Ovary (tissue), 9 donors: ENCODE results near the gene ERC1. TPM values are rescaled to one million over a fixed set of nuclear protein-coding genes. Genes with fewer than 3 reads are reported as not detected.

Experiments used
- DNase-seq, 5 donors: peaks; one replicate each; pipeline ENCODE4 v3.0.0-alpha.2; 2019 to 2020
- H3K27ac ChIP-seq, 2 donors: fragments of 200-600 bp; one replicate each; pipeline versions ENCODE4 v1.5.1 to v1.8.0; 2019 to 2022
- H3K27me3 ChIP-seq: fragments of 200-600 bp; one replicate; pipeline ENCODE4 v1.8.0; 2022
- H3K36me3 ChIP-seq: fragments of 200-600 bp; sonication (generic); one replicate; pipeline ENCODE4 v1.5.1; 2019
- H3K4me1 ChIP-seq: one replicate; pipeline ENCODE4 v1.8.1; 2013; ENCODE audit warnings: mild to moderate bottlenecking, moderate library complexity; ENCODE audit not compliant: insufficient read depth
- H3K4me3 ChIP-seq: fragments of 200-600 bp; sonication (generic); one replicate; pipeline ENCODE4 v1.5.1; 2017
- H3K9me3 ChIP-seq, 2 donors: fragments of 200-600 bp in 1 of 2; sonication (generic) in 1 of 2; one replicate each; pipeline versions ENCODE4 v1.5.1 to v1.8.1; 2013 to 2019; ENCODE audit warnings: mild to moderate bottlenecking in 1 of 2, moderate library complexity in 1 of 2
- EP300 ChIP-seq: sonication (generic); formaldehyde crosslinking; IDR thresholded peaks from one replicate; pipeline ENCODE4 v1.6.1; 2017; ENCODE audit warnings: antibody characterized with exemption
- POLR2A ChIP-seq: fragments of 450-650 bp; IDR thresholded peaks from one replicate; pipeline ENCODE4 v1.6.1; 2017; ENCODE audit warnings: antibody characterized with exemption, mild to moderate bottlenecking, moderate library complexity
- WGBS, 3 donors: extraction: QIAGEN DNeasy Blood & Tissue Kit in 1 of 3; methylation state at CpG; one replicate each; pipeline versions ENCODE4 v1.1.5 to v1.1.7; 2013 to 2017; 5-methylcytosine and 5-hydroxymethylcytosine counted together
- intact Hi-C, 4 donors: fragments of 100-400 bp; cut with DNase I; formaldehyde crosslinking; loops; one replicate each; pipeline versions ENCODE4 v1.11.0 to v1.15.1; 2022 to 2023
- polyA plus RNA-seq, 2 donors: library from polyadenylated mRNA; stranded (reverse); fragments of 200-250 nt in 1 of 2; fragments of 350-450 nt in 1 of 2; fragmentation: Illumina TruSeq in 1 of 2; extraction: RNeasy Lipid Tissue Mini Kit (QIAGEN cat#74804) in 1 of 2; gene quantifications; one replicate each; pipeline ENCODE4 v1.2.3, GENCODE V29; 2013 to 2014
- total RNA-seq, 7 donors: library from RNA; depleted of rRNA in 2 of 7; stranded (reverse); fragments of >200 nt in 2 of 7; fragmentation: NEBNext Ultra II Directional in 3 of 7; extraction: Animal tissue kit (Norgen Biotek cat#: 25700) in 3 of 7; gene quantifications; one replicate each; pipeline versions ENCODE4 v1.1.0 to v1.2.4, GENCODE V29; 2016 to 2023
- TF ChIP-seq, protein P1 (sequence below), 3 donors: fragments of 450-650 bp in 2 of 3; fragments of 200-600 bp in 1 of 3; IDR thresholded peaks; one replicate each; pipeline versions ENCODE4 v1.5.1 to v1.8.0; 2016 to 2022; ENCODE audit warnings: antibody characterized with exemption in 3 of 3, mild to moderate bottlenecking in 1 of 3
- donor health status: DM: no; HTN: no; CAD: no; lungs with moderate emphysema.
- donor health status: DM: no; HTN: no; CAD: no.
- donor health status: Bipolar disorder and iron deficiency.
- donor health status: DM: yes; HTN: yes; CAD: no.
- donor health status: DM: no; HTN: no; CAD: no.
- donor health status: DM: yes; HTN: yes; CAD: no.

Gene ERC1
- total and polyA plus RNA-seq, 9 donors = 10.4 to 65.2 (median 51.6) TPM

DNA sequence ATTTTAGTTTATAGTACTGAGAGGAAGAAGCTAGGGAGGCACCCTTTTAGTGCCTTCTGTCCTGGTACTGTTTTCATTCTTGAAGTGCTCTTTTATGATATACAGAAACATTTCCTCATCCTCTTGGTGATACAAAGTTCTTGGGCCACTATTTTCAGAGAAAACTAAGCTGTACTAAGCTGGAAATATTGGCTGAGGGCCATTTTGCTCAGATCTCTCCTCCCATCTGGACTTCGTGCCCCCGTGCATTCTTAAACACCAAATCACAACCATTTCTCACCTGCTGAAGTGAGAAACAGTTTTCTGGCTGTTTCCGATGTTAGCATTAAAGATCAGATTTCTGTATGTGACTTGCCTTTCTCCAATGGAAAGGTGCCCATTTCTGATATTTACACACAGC lies 444.4 kb downstream of the ERC1 start:
- DNase-seq = no peak
- TF ChIP-seq POLR2A = no peak
- TF ChIP-seq, protein P1, sequence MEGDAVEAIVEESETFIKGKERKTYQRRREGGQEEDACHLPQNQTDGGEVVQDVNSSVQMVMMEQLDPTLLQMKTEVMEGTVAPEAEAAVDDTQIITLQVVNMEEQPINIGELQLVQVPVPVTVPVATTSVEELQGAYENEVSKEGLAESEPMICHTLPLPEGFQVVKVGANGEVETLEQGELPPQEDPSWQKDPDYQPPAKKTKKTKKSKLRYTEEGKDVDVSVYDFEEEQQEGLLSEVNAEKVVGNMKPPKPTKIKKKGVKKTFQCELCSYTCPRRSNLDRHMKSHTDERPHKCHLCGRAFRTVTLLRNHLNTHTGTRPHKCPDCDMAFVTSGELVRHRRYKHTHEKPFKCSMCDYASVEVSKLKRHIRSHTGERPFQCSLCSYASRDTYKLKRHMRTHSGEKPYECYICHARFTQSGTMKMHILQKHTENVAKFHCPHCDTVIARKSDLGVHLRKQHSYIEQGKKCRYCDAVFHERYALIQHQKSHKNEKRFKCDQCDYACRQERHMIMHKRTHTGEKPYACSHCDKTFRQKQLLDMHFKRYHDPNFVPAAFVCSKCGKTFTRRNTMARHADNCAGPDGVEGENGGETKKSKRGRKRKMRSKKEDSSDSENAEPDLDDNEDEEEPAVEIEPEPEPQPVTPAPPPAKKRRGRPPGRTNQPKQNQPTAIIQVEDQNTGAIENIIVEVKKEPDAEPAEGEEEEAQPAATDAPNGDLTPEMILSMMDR (IDR thresholded peaks at IDR 0.05) = no peak
- TF ChIP-seq EP300 = no peak
- Histone ChIP-seq H3K36me3 (no peaks in the 10 kb centered on the region), H3K4me1 (peaks cover 1% of the 10 kb centered on the region), H3K9me3 (no peaks in the 10 kb centered on the region), H3K27ac (no peak overlapping the region), H3K27me3 (no peaks in the 10 kb centered on the region), H3K4me3 (no peak overlapping the region)
- intact Hi-C loops = no loop called here
- WGBS, 3 donors = 26 to 41% (median 34%) methylated on average over 3 of the region's 3 CpGs

DNA sequence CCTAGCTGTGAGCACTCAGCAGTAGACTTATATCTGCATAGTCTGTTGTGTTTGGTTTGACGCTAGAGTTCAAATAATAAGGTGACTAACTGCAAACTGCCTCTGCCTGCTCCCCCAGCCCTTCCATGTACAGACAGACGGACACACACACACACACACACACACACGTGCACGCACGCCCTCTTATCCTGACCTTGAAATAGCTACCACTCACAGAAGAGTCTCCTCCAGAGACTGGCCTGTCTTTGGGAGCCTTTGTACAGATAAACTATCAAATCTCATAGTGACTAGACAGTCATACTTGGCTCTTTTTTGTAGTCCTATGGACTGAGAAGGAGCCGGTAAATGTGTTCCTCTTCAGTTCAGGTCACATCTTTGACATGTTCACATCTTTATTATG lies 445.0 kb downstream of the ERC1 start:
- DNase-seq = no peak
- TF ChIP-seq, protein P1 (IDR thresholded peaks at IDR 0.05) = no peak
- no peak for TF ChIP-seq EP300
- TF ChIP-seq POLR2A = no peak
- intact Hi-C loops = no loop called here
- no peaks in the 10 kb centered on the region for H3K36me3 ChIP-seq
- H3K27ac ChIP-seq = no peak overlapping the region
- H3K4me1 ChIP-seq = peaks cover 1% of the 10 kb centered on the region
- no peaks in the 10 kb centered on the region for H3K9me3 ChIP-seq
- H3K4me3 ChIP-seq = no peak overlapping the region
- no peaks in the 10 kb centered on the region for H3K27me3 ChIP-seq
- WGBS, 3 donors = 48 to 78% (median 70%) methylated on average over 6 of the region's 6 CpGs

DNA sequence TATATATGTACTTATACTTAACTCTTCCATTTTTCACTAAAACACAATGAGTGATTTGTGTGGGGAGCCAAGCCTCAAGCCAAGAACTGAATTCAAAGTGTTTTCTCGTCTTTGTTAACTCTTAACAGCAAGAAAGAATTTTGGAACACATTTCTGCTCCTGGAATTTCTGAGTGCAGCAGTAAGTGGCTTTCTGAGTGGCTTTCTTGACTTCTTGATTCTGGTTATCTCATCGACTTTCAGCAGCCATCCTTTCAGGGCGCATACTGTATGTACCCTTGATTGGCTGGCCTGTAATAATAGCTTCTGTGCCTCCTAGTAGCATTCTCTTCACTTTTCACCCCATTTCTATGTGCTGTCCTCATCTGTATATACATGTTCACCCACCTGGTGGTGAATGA lies 446.0 kb downstream of the ERC1 start:
- intact Hi-C loops = no loop called here
- H3K4me1 ChIP-seq = peaks cover 1% of the 10 kb centered on the region
- TF ChIP-seq POLR2A = no peak
- TF ChIP-seq EP300 = no peak
- TF ChIP-seq, protein P1 (IDR thresholded peaks at IDR 0.05) = no peak
- whole genome bisulfite sequencing, 3 donors = 87 to 92% (median 89%) methylated on average over 3 of the region's 3 CpGs
- H3K9me3 ChIP-seq = no peaks in the 10 kb centered on the region
- H3K36me3 ChIP-seq = no peaks in the 10 kb centered on the region
- H3K27me3 ChIP-seq = no peaks in the 10 kb centered on the region
- H3K27ac ChIP-seq = no peak overlapping the region
- no peak overlapping the region for H3K4me3 ChIP-seq
- no peak for DNase-seq

DNA sequence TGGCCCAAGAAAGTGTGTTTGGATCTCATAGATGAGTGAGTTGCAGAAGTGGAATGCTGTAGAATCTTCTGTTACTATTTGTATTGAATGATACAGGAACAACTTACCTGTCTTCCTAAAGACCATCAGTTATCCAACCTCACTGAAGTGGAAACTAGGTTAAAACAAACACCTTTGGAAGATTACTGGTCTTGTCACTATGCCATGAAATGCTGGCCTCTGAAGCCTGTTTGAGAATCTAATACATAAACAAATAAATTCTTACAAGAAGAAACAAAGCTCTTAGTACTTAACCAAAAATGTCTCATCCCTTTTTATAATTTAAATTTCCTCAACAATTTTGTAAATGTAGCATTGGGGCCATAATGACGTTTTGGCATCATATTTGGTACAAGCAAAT lies 448.2 kb downstream of the ERC1 start:
- TF ChIP-seq, protein P1 (IDR thresholded peaks at IDR 0.05) = no peak
- TF ChIP-seq EP300 = no peak
- no peak for TF ChIP-seq POLR2A
- Histone ChIP-seq H3K4me3 (no peak overlapping the region), H3K27me3 (no peaks in the 10 kb centered on the region), H3K36me3 (no peaks in the 10 kb centered on the region), H3K9me3 (no peaks in the 10 kb centered on the region), H3K4me1 (peaks cover 3% of the 10 kb centered on the region), H3K27ac (no peak overlapping the region)
- WGBS, 3 donors = 58 to 72% (median 69%) methylated on average over 1 of the region's 1 CpG
- intact Hi-C loops = no loop called here
- DNase-seq = no peak

DNA sequence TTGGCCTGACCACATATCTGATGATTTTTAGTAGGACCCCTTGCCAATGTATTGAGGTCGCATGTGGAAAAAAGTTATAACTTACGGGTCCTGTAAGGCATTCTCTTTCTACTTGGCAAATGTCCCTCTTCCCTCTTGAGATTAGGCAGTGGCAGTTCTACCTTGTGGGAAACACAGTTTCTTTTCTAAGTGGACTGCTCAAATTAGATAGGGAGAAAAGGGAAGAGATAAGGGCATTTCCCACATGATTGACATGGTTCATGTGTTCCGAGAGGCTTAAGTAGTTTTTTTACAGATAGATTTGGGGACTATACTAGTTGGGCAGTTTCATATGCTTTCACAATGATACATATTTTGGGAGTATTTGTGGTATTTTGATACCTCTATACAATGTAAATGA lies 448.7 kb downstream of the ERC1 start:
- Histone ChIP-seq H3K27me3 (no peaks in the 10 kb centered on the region), H3K27ac (no peak overlapping the region), H3K9me3 (no peaks in the 10 kb centered on the region), H3K4me1 (peaks cover 4% of the 10 kb centered on the region), H3K4me3 (no peak overlapping the region), H3K36me3 (no peaks in the 10 kb centered on the region)
- 89 to 94% (median 94%) methylated on average over 3 of the region's 3 CpGs for WGBS, 3 donors
- intact Hi-C loops = no loop called here
- no peak for TF ChIP-seq POLR2A
- TF ChIP-seq, protein P1 (IDR thresholded peaks at IDR 0.05) = no peak
- no peak for TF ChIP-seq EP300
- DNase-seq = no peak
